HCT116 (cell line): ENCODE measurements around the gene ADARB2. TPM values are rescaled to one million over a fixed set of nuclear protein-coding genes. Genes with fewer than 3 reads are reported as not detected.

ENCODE experiments used
- ATAC-seq: fragments of 200-7000 bp; cut with Tn5 transposase; 2 replicates; pipeline ENCODE4 v1.9.1; 2020; ENCODE audit warnings: mild to moderate bottlenecking, moderate library complexity
- BruUV-seq: library from RNA; stranded (reverse); fragments of 400-500 nt; replicated peaks from 2 replicates; lab custom pipeline; 2021; lab: Mats Ljungman, UMichigan
- CTCF ChIA-PET: fragments of 300-600 bp; sonication (Branson Sonifier 250); formaldehyde crosslinking; loops from one replicate; lab custom pipeline; 2021; ENCODE audit warnings: antibody characterized with exemption; lab: Charles Lee
- POLR2A ChIA-PET: fragments of 300-600, 350-600 bp; sonication (Branson Sonifier 250); formaldehyde crosslinking; loops from one replicate; lab custom pipeline; 2021; ENCODE audit warnings: antibody characterized with exemption; lab: Charles Lee
- RAD21 ChIA-PET, 2 experiments: fragments of 300-600 bp; sonication (Branson Sonifier 250); formaldehyde crosslinking; loops; one replicate each; lab custom pipeline; 2023; ENCODE audit warnings: low total read pairs in 2 of 2; ENCODE audit not compliant: uncharacterized antibody in 2 of 2, unreplicated experiment in 2 of 2, low non-redundant PET in 1 of 2; lab: Charles Lee
- DNase-seq: peaks from one replicate; pipeline ENCODE4 v3.0.0-alpha.2; 2010; ENCODE audit warnings: low read depth, low spot score
- H2AFZ ChIP-seq: fragments of 200-600 bp; shearing (Covaris generic), sonication (generic); 2 replicates; pipeline ENCODE4 v1.6.1; 2017; ENCODE audit warnings: low read depth, mixed run types, mixed read lengths, antibody characterized with exemption, low read length; ENCODE audit not compliant: poor library complexity, severe bottlenecking
- H3K27ac ChIP-seq: 2 replicates; pipeline ENCODE4 v1.5.1; 2012; ENCODE audit warnings: low read depth, low read length
- H3K27me3 ChIP-seq: fragments of 200-600 bp; sonication (generic); 2 replicates; pipeline ENCODE4 v1.6.1; 2016; ENCODE audit warnings: mixed run types, low read length, mixed read lengths; ENCODE audit not compliant: insufficient read depth
- H3K36me3 ChIP-seq, 2 experiments: fragments of 200-500 bp in 1 of 2; fragments of 200-600 bp in 1 of 2; sonication (Bioruptor generic) in 1 of 2; sonication (generic) in 1 of 2; 2 replicates each; pipeline versions ENCODE4 v1.5.1 to v1.6.1; 2014 to 2016; ENCODE audit warnings: low read length in 2 of 2, inconsistent platforms in 1 of 2, mixed read lengths in 1 of 2, mixed run types in 1 of 2; ENCODE audit not compliant: insufficient read depth in 2 of 2, control insufficient read depth in 1 of 2
- H3K4me1 ChIP-seq, 2 experiments: fragments of 200-600 bp in 1 of 2; sonication (generic) in 1 of 2; 2 replicates each; pipeline versions ENCODE4 v1.5.1 to v1.6.1; 2012 to 2017; ENCODE audit warnings: low read length in 2 of 2, inconsistent platforms in 1 of 2, mild to moderate bottlenecking in 1 of 2, mixed read lengths in 1 of 2, mixed run types in 1 of 2, moderate library complexity in 1 of 2; ENCODE audit not compliant: insufficient read depth in 2 of 2, control insufficient read depth in 1 of 2
- H3K4me2 ChIP-seq: fragments of 200-600 bp; sonication (generic); 2 replicates; pipeline ENCODE4 v1.6.1; 2017; ENCODE audit warnings: mixed run types, low read length, mixed read lengths
- H3K4me3 ChIP-seq, 2 experiments: fragments of 200-600 bp in 1 of 2; sonication (generic) in 1 of 2; replicated peaks in 1 of 2; 2 replicates each; pipeline ENCODE4 v1.5.1; 2011 to 2016; ENCODE audit warnings: low read length in 2 of 2, control low read depth in 1 of 2, low read depth in 1 of 2, mild to moderate bottlenecking in 1 of 2, mixed read lengths in 1 of 2, mixed run types in 1 of 2
- H3K79me2 ChIP-seq: fragments of 200-600 bp; sonication (generic); 2 replicates; pipeline ENCODE4 v1.6.1; 2017; ENCODE audit warnings: mild to moderate bottlenecking, mixed run types, low read length, moderate library complexity, mixed read lengths; ENCODE audit not compliant: insufficient read depth
- H3K9ac ChIP-seq: fragments of 200-600 bp; sonication (generic); 2 replicates; pipeline ENCODE4 v1.6.1; 2016; ENCODE audit warnings: low read length, mixed read lengths
- H3K9me2 ChIP-seq: fragments of 200-600 bp; sonication (generic), shearing (Covaris generic); 2 replicates; pipeline ENCODE4 v1.6.1; 2017; ENCODE audit warnings: mixed run types, mild to moderate bottlenecking, moderate library complexity; ENCODE audit not compliant: insufficient read depth
- H3K9me3 ChIP-seq, 2 experiments: fragments of 200-500 bp in 1 of 2; fragments of 200-600 bp in 1 of 2; sonication (Bioruptor generic) in 1 of 2; sonication (generic) in 1 of 2; 2 replicates each; pipeline ENCODE4 v1.6.1; 2014 to 2017; ENCODE audit warnings: low read length in 2 of 2, mixed read lengths in 2 of 2, inconsistent platforms in 1 of 2, low read depth in 1 of 2, mild to moderate bottlenecking in 1 of 2, mixed run types in 1 of 2, moderate library complexity in 1 of 2; ENCODE audit not compliant: control insufficient read depth in 1 of 2, insufficient read depth in 1 of 2
- H4K20me1 ChIP-seq: fragments of 200-600 bp; sonication (generic), shearing (Covaris generic); 2 replicates; pipeline ENCODE4 v1.6.1; 2017; ENCODE audit warnings: mixed run types, mild to moderate bottlenecking, moderate library complexity; ENCODE audit not compliant: insufficient read depth
- CBX3 ChIP-seq: IDR thresholded peaks from 2 replicates; pipeline ENCODE4 v1.6.1; 2012; ENCODE audit warnings: low read depth
- CEBPB ChIP-seq: IDR thresholded peaks from 2 replicates; pipeline ENCODE4 v1.6.1; 2012; ENCODE audit warnings: low read depth
- ELF1 ChIP-seq: IDR thresholded peaks from 2 replicates; pipeline ENCODE4 v1.6.1; 2012; ENCODE audit warnings: low read depth, borderline replicate concordance
- MAX ChIP-seq: IDR thresholded peaks from 2 replicates; pipeline ENCODE4 v1.6.1; 2012
- SP1 ChIP-seq: IDR thresholded peaks from 2 replicates; pipeline ENCODE4 v1.6.1; 2012; ENCODE audit warnings: low read depth
- TCF7L2 ChIP-seq: IDR thresholded peaks from 2 replicates; pipeline ENCODE4 v1.7.0; 2011; ENCODE audit warnings: borderline replicate concordance, inconsistent platforms; ENCODE audit not compliant: insufficient read depth, insufficient read length; ENCODE audit errors: extremely low read depth
- ZBTB33 ChIP-seq: IDR thresholded peaks from 2 replicates; pipeline ENCODE4 v1.6.1; 2011; ENCODE audit warnings: mild to moderate bottlenecking, low read length, moderate library complexity; ENCODE audit not compliant: insufficient replicate concordance; ENCODE audit errors: extremely low read depth
- ZFX ChIP-seq: fragments of 450-650 bp; IDR thresholded peaks from 2 replicates; pipeline ENCODE4 v1.6.1; 2017
- ZNF274 ChIP-seq: fragments of 200-500 bp; sonication (Bioruptor generic); IDR thresholded peaks from 2 replicates; pipeline ENCODE4 v1.6.1; 2014; ENCODE audit warnings: mild to moderate bottlenecking, low read depth, low read length, inconsistent platforms
- intact Hi-C: fragments of 100-400 bp; cut with micrococcal nuclease; formaldehyde crosslinking; loops from 2 replicates; pipeline ENCODE4 v1.10.0; 2022
- total RNA-seq: library from RNA; stranded (reverse); gene quantifications from one replicate; pipeline ENCODE4 v1.2.1, GENCODE V29; 2021; ENCODE audit not compliant: unreplicated experiment
- TF ChIP-seq, protein P1 (sequence below): IDR thresholded peaks from 2 replicates; pipeline ENCODE4 v1.6.1; 2012
- TF ChIP-seq, protein P2 (sequence below), 3 experiments: fragments of 200-600 bp in 1 of 3; sonication (generic) in 1 of 3; IDR thresholded peaks in 2 of 3; conservative IDR thresholded peaks in 1 of 3; 2 replicates each; pipeline ENCODE4 v1.5.1; 2012 to 2017; ENCODE audit warnings: low read depth in 2 of 3, low read length in 2 of 3, antibody characterized with exemption in 1 of 3, borderline replicate concordance in 1 of 3, control low read depth in 1 of 3, mild to moderate bottlenecking in 1 of 3, mixed read lengths in 1 of 3, mixed run types in 1 of 3, moderate library complexity in 1 of 3; ENCODE audit not compliant: insufficient read depth in 1 of 3

Gene ADARB2
- total RNA-seq, 1 experiment from 2014 or later = not detected

DNA sequence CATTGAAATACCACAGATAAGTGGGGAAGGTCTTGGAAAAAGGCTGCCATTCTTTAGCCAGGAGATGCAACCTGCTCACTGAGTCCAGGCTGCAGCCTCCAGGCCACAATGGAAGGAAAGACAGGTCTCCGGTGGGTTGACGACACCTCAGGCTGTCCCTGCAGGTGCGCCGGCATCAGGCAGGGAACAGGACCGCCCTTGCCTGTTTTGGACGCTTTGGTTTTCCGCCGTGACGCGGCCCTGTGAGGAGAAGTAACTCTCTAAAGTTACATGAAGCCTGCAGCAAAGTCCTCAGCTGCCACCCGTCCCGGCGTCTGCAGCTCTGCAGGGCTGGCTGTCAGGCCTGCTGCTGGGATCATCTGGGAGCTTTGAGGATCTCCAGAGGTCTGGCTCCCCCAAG is 534.1 kb downstream of the ADARB2 start:
- RAD21 ChIA-PET = no interaction called here
- Histone ChIP-seq H3K9me2 (no peaks in the 10 kb centered on the region), H3K4me3 (no peak overlapping the region), H3K4me2 (no peak overlapping the region), H3K79me2 (no peaks in the 10 kb centered on the region), H3K9me3 (no peaks in the 10 kb centered on the region), H3K27me3 (peaks cover 2% of the 10 kb centered on the region), H3K4me1 (no peaks in the 10 kb centered on the region; a peak in 1 of 4 replicates), H4K20me1 (no peaks in the 10 kb centered on the region), H3K36me3 (no peaks in the 10 kb centered on the region), H3K9ac (no peak overlapping the region), H3K27ac (no peak overlapping the region), H2AFZ (no peak overlapping the region)
- BruUV-seq = no TSS peak
- CTCF ChIA-PET = no interaction called here
- TF ChIP-seq ELF1 (no peak), ZNF274 (no peak), SP1 (no peak), ZBTB33 (no peak), CBX3 (no peak), CEBPB (no peak), MAX (no peak), TCF7L2 (no peak), ZFX (no peak)
- TF ChIP-seq, protein P1, sequence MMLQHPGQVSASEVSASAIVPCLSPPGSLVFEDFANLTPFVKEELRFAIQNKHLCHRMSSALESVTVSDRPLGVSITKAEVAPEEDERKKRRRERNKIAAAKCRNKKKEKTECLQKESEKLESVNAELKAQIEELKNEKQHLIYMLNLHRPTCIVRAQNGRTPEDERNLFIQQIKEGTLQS = no peak
- TF ChIP-seq, protein P2, sequence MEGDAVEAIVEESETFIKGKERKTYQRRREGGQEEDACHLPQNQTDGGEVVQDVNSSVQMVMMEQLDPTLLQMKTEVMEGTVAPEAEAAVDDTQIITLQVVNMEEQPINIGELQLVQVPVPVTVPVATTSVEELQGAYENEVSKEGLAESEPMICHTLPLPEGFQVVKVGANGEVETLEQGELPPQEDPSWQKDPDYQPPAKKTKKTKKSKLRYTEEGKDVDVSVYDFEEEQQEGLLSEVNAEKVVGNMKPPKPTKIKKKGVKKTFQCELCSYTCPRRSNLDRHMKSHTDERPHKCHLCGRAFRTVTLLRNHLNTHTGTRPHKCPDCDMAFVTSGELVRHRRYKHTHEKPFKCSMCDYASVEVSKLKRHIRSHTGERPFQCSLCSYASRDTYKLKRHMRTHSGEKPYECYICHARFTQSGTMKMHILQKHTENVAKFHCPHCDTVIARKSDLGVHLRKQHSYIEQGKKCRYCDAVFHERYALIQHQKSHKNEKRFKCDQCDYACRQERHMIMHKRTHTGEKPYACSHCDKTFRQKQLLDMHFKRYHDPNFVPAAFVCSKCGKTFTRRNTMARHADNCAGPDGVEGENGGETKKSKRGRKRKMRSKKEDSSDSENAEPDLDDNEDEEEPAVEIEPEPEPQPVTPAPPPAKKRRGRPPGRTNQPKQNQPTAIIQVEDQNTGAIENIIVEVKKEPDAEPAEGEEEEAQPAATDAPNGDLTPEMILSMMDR (IDR thresholded peaks at IDR 0.05 in 2 of 3, conservative IDR thresholded peaks at IDR 0.05 in 1 of 3; ENCODE audit: borderline replicate concordance in 1 of 3, insufficient read depth in 1 of 3, low read depth in 2 of 3, low read length in 2 of 3) = no peak
- POLR2A ChIA-PET = no interaction called here
- DNase-seq = no peak
- ATAC-seq = no peak
- intact Hi-C loops = no loop called here
